ENCODE measurements around the gene ZNF358. TPM values are rescaled to one million over a fixed set of nuclear protein-coding genes. Genes with fewer than 3 reads are reported as not detected.

ZNF358 gene
- total RNA-seq, result 3.1 and 23.8 TPM in 2 replicates

DNA sequence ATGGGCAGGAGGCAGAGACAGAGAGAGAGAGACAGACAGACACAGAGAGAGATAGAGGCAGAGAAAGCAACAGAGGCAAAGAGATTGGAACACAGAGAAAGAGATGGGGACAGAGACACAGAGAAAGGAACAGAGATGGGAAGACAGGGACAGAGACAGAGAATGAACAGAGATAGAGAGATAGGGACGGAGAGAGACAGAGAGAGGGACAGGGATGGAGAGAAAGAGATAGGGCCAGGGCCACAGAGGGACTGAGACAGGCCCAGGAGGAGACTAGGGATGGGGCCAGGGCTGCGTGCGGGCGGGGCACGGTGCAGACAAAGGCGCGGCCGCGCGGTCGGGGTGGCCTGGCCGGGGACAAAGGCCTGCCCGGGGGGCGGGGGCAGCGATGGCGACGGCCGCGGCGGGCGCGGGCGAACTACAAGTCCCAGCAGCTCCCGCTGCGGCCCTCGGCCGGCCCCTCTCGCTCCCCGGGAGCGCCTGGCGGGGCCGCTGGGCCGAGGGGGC, at the start of gene ZNF358:
Gene ZNF358, plus strand, starts transcription at position 459 of the 507 bp plus-strand sequence. CDS start 3,140 bp downstream, outside the sequence.

DNA sequence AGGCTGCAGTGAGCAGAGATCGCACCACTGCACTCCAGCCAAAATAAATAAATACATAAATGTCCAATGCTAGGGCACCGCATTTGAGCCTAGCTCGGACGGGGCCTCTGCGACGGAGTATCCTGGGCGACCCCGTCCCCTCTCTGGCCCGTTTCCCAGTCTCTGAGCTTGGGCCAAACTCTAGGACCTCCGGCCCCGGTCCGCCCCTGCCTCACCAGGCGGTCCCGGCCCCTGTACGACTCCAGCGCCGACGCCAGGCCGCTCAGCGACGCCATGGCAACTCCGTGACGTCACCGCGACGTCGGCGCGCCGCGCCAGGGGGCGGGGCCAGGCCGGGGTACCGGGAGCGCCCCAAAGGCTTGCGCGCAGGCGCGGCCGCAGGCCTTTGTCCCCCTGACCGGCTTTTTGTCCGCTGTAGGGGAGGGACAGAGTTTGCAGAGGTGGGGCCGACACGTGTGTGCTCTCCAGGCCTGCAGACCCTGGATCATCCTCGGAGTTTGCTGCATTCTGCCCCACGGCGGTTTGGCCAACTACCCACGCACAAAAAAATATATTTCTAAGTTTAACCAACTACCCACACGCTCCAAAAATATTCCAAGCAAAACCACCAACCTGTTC, 27.1 kb upstream of the ZNF358 start, which contains the start of gene PEX11G:
Gene PEX11G, minus strand, starts transcription at position 300 of the 618 bp plus-strand sequence. Its CDS starts 25 bp downstream, at position 275.

DNA sequence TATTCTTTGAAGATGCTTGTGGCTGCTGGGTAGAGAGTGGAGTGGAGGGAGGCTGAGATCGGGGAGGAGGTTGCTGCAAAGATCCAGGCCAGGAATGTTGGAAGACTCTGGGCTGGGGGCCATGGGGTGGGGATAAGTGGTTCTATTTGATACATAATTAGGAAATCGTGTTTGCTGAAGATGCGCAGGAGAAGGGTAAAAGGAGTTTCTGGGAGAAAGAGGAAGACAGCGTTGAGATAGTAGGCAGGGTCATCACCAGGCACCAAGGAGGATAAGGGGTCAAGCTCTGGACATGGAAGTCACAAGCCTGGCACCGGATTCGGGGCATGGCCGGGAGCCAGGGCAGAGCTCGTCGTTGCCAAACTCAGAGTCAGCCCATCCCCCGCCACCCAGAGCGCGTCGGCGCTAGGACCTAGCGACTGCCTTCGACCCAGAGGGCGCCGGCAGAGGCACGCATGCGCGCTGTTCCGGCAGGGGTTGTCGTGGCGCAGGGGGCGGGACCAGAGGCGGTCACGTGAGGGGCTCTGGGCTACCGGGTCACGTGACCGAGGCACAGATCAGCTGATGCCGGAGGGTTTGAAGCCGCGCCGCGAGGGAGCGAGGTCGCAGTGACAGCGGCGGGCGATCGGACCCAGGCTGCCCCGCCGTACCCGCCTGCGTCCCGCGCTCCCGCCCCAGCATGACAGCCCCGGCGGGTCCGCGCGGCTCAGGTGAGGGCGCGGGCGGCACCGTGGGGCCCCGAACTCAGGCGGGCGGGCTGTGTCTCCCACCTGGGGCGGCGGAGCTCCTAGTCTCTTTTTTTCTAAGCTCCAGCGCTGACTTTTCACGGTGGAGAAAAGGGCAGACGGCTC, 6.4 kb downstream of the ZNF358 start, which contains the start of gene MCOLN1:
Gene MCOLN1, plus strand, starts transcription at position 553 of the 851 bp plus-strand sequence. Its CDS starts 127 bp downstream, at position 680.

DNA sequence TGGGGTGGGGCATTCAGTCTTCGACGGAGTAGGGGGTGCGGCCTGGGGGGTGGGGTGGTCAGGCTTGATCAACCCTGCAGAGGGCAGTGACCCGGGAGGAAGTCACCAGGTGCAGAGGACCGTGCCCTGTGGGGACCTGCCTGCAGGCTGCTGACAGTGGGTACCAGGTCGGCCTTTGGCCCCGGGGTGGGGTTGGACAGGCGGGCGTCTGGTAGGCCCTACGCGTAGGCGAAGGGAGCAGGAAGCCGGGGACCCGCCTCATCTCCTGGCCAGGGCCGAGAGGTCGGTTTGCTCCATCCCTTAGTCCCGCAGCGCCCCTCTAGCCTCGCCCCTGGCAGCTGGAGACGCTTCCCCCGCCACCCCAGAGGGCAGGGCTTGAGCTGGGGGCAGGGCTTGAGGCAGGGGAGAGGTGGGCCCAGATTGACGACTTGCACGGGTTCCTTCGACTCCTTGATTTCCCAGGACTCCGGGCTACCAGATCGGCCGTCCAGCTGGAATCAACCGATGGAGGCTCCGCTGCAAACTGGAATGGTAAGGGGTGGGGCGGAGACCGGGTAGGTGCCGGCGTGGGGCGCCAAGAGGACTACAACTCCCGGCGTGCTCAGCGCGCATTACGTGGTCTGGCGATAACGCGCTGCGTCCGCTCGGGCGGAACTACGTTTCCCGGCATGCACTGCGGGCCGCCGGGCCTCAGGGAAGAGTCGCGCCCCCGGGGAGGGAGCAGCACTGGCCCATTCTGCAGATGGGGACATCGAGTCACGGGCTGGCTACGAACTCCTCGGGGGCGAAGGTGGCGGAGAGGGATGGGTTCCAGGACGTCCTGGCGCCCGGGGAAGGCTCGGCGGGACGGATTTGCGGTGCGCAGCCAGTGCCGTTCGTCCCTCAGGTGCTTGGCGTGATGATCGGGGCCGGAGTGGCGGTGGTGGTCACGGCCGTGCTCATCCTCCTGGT, 19.4 kb downstream of the ZNF358 start, which contains the start of gene PNPLA6:
Gene PNPLA6, plus strand, starts transcription at position 671 of the 951 bp plus-strand sequence. Its CDS starts 72 bp downstream, at position 743.

Other genes starting within 250 kb of the ZNF358 start
- gene INSR, start 221.7 kb upstream of the ZNF358 start, total RNA-seq, result 6.5 and 29.2 TPM in 2 replicates
- 58.1 and 102 TPM in 2 replicates for gene ARHGEF18, start 167.2 kb upstream of the ZNF358 start, total RNA-seq
- 1.6 and 3.1 TPM in 2 replicates for gene PEX11G, start 27.1 kb upstream of the ZNF358 start, total RNA-seq
- gene MCOLN1, start 6.5 kb downstream of the ZNF358 start, total RNA-seq, result 2.4 and 6.5 TPM in 2 replicates
- gene PNPLA6, start 19.6 kb downstream of the ZNF358 start, total RNA-seq, result 51.6 and 92.0 TPM in 2 replicates
- 4.4 and 11.6 TPM in 2 replicates for gene CAMSAP3, start 79.8 kb downstream of the ZNF358 start, total RNA-seq
- gene XAB2, start 113.4 kb downstream of the ZNF358 start, total RNA-seq, result 31.8 and 44.7 TPM in 2 replicates
- 5.6 and 7.9 TPM in 2 replicates for gene PET100, start 113.7 kb downstream of the ZNF358 start, total RNA-seq
- gene PCP2, start 117.6 kb downstream of the ZNF358 start, total RNA-seq, result not detected in 2 replicates
- 49.9 and 113 TPM in 2 replicates for gene STXBP2, start 121.0 kb downstream of the ZNF358 start, total RNA-seq
- gene RETN, start 152.9 kb downstream of the ZNF358 start, total RNA-seq, result not detected in 2 replicates
- gene MCEMP1, start 161.0 kb downstream of the ZNF358 start, total RNA-seq, result under 0.01 TPM in 1 of 2 replicates, not detected in the other
- gene TRAPPC5, start 164.7 kb downstream of the ZNF358 start, total RNA-seq, result 41.7 and 57.2 TPM in 2 replicates
- not detected in 2 replicates for gene FCER2, start 186.0 kb downstream of the ZNF358 start, total RNA-seq
- not detected in 2 replicates for gene CLEC4G, start 216.0 kb downstream of the ZNF358 start, total RNA-seq
- not detected in 2 replicates for gene CD209, start 231.4 kb downstream of the ZNF358 start, total RNA-seq
- gene CLEC4M, start 247.1 kb downstream of the ZNF358 start, total RNA-seq, result not detected in 2 replicates